ENCODE results near the gene CPTP.

CPTP gene

GRCh38 chr1:1302951-1303509, 21.6 kb upstream of the CPTP start:
- no peak overlapping the region for H3K4me3 ChIP-seq (ENCODE audit: control insufficient read depth, low read depth, low read length)
- no peak for TF ChIP-seq CTCF (IDR thresholded peaks at IDR 0.05; ENCODE audit: control insufficient read depth, insufficient read depth, low read depth, low read length, missing control alignments)
- no peak for DNase-seq (ENCODE audit: low read depth)

- no peak for TF ChIP-seq CTCF (IDR thresholded peaks at IDR 0.05; ENCODE audit: control insufficient read depth, insufficient read depth, low read depth, low read length, missing control alignments)
- H3K4me3 ChIP-seq (ENCODE audit: control insufficient read depth, low read depth, low read length) = no peak overlapping the region
- DNase-seq (ENCODE audit: low read depth) = no peak
These were observed 20.9 kb upstream of the CPTP start for GRCh38 chr1:1303736-1304135.

GRCh38 chr1:1304331-1305299, 20.0 kb upstream of the CPTP start:
- no peak for TF ChIP-seq CTCF (IDR thresholded peaks at IDR 0.05; ENCODE audit: control insufficient read depth, insufficient read depth, low read depth, low read length, missing control alignments)
- peak overlapping the region; percentile 76 for H3K4me3 ChIP-seq (ENCODE audit: control insufficient read depth, low read depth, low read length)
- peak; percentile 31 for DNase-seq (ENCODE audit: low read depth)

GRCh38 chr1:1305300-1306069, 19.1 kb upstream of the CPTP start:
- no peak for TF ChIP-seq CTCF (IDR thresholded peaks at IDR 0.05; ENCODE audit: control insufficient read depth, insufficient read depth, low read depth, low read length, missing control alignments)
- peak; percentile 24 for DNase-seq (ENCODE audit: low read depth)

GRCh38 chr1:1306070-1306660, 18.4 kb upstream of the CPTP start:
- peak; percentile 48 for TF ChIP-seq CTCF (IDR thresholded peaks at IDR 0.05; ENCODE audit: control insufficient read depth, insufficient read depth, low read depth, low read length, missing control alignments)
- DNase-seq (ENCODE audit: low read depth) = no peak
- peak overlapping the region; percentile 76 for H3K4me3 ChIP-seq (ENCODE audit: control insufficient read depth, low read depth, low read length)

More at GRCh38 chr1:1305300-1306069, 19.1 kb upstream of the CPTP start:
- H3K4me3 ChIP-seq (ENCODE audit: control insufficient read depth, low read depth, low read length) = peak overlapping the region; percentile 76

- H3K4me3 ChIP-seq (ENCODE audit: control insufficient read depth, low read depth, low read length) = peak overlapping the region; percentile 76
- no peak for TF ChIP-seq CTCF (IDR thresholded peaks at IDR 0.05; ENCODE audit: control insufficient read depth, insufficient read depth, low read depth, low read length, missing control alignments)
- no peak for DNase-seq (ENCODE audit: low read depth)
These were observed 17.8 kb upstream of the CPTP start for GRCh38 chr1:1306661-1307260.
